ENCODE measurements around the gene UPK2.

DNA sequence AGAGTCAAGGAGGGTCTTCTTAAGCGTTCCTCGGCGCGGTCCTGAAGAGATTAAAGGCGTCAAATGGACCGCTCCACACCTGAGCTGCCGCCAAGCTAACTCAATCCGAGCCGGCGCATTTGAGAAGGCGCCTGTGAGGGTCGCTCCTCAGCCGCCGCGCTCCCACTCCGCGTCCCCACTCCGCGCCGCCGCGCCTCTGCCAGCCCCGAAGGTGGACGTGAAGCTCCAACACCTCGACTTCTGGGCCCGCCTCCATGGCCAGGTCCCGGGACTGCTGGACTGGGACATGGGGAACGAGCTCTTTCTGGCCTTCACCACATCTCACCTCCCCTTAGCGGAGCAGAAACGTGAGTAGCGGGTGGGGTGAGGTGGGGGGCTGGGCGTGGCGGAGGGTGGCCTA, 15.5 kb downstream of the UPK2 start, which contains the start of gene FOXR1:
- TF ChIP-seq, protein P1, sequence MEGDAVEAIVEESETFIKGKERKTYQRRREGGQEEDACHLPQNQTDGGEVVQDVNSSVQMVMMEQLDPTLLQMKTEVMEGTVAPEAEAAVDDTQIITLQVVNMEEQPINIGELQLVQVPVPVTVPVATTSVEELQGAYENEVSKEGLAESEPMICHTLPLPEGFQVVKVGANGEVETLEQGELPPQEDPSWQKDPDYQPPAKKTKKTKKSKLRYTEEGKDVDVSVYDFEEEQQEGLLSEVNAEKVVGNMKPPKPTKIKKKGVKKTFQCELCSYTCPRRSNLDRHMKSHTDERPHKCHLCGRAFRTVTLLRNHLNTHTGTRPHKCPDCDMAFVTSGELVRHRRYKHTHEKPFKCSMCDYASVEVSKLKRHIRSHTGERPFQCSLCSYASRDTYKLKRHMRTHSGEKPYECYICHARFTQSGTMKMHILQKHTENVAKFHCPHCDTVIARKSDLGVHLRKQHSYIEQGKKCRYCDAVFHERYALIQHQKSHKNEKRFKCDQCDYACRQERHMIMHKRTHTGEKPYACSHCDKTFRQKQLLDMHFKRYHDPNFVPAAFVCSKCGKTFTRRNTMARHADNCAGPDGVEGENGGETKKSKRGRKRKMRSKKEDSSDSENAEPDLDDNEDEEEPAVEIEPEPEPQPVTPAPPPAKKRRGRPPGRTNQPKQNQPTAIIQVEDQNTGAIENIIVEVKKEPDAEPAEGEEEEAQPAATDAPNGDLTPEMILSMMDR (optimal IDR thresholded peaks at IDR 0.05 in 1 of 3, IDR thresholded peaks at IDR 0.05 in 1 of 3, conservative IDR thresholded peaks at IDR 0.05 in 1 of 3; ENCODE audit: extremely low read depth in 1 of 3, insufficient read depth in 2 of 3, low read length in 3 of 3), result no peak
- TF ChIP-seq EZH2 (IDR thresholded peaks at IDR 0.05; ENCODE audit: low read length), result no peak
